HepG2 (cell line): ENCODE data around the gene C11orf65. TPM values are rescaled to one million over a fixed set of nuclear protein-coding genes. Genes with fewer than 3 reads are reported as not detected.

Source experiments
- ARID3A ChIP-seq: IDR thresholded peaks from 2 replicates; pipeline ENCODE4 v1.6.1; 2012; ENCODE audit warnings: low read depth, low read length, improper control_type of control experiment
- ARNT ChIP-seq: fragments of 450-650 bp; IDR thresholded peaks from 2 replicates; pipeline ENCODE4 v1.6.1; 2017
- ATF5 ChIP-seq: sonication (generic); formaldehyde crosslinking; IDR thresholded peaks from 2 replicates; pipeline ENCODE4 v1.4.0; 2020; ENCODE audit warnings: mild to moderate bottlenecking, low read depth, missing genetic modification reagents
- ATF6 ChIP-seq: sonication (generic); formaldehyde crosslinking; conservative IDR thresholded peaks from 2 replicates; pipeline ENCODE4 v1.4.0; 2020; ENCODE audit warnings: missing genetic modification reagents
- ELF4 ChIP-seq: sonication (generic); formaldehyde crosslinking; IDR thresholded peaks from 2 replicates; pipeline ENCODE4 v1.5.0; 2020; ENCODE audit warnings: missing genetic modification reagents, mild to moderate bottlenecking, moderate library complexity, borderline replicate concordance
- EP300 ChIP-seq, 3 experiments: sonication (generic) in 1 of 3; formaldehyde crosslinking in 1 of 3; IDR thresholded peaks; 2 replicates each; pipeline versions ENCODE4 v1.5.1 to v1.6.1; 2011 to 2020; ENCODE audit warnings: low read depth in 2 of 3, low read length in 2 of 3, borderline replicate concordance in 1 of 3, improper control_type of control experiment in 1 of 3, mild to moderate bottlenecking in 1 of 3, missing genetic modification reagents in 1 of 3, moderate library complexity in 1 of 3
- JUNB ChIP-seq: sonication (generic); formaldehyde crosslinking; IDR thresholded peaks from 2 replicates; pipeline ENCODE4 v1.8.0; 2022; ENCODE audit warnings: missing genetic modification reagents, mild to moderate bottlenecking, borderline replicate concordance
- MXI1 ChIP-seq: IDR thresholded peaks from 3 replicates; pipeline ENCODE4 v1.6.1; 2012; ENCODE audit warnings: low read depth, low read length, inconsistent platforms, borderline replicate concordance
- NFAT5 ChIP-seq: sonication (generic); formaldehyde crosslinking; IDR thresholded peaks from 2 replicates; pipeline ENCODE4 v1.4.0; 2020; ENCODE audit warnings: missing genetic modification reagents
- PAF1 ChIP-seq: IDR thresholded peaks from 2 replicates; pipeline ENCODE4 v1.6.1; 2016; ENCODE audit warnings: missing genetic modification reagents, missing compliant biosample characterization
- SIN3A ChIP-seq: IDR thresholded peaks from 2 replicates; pipeline ENCODE4 v1.6.1; 2011; ENCODE audit warnings: low read depth, mild to moderate bottlenecking, control low read depth, low read length, borderline replicate concordance
- SP140L ChIP-seq: sonication (generic); formaldehyde crosslinking; IDR thresholded peaks from 2 replicates; pipeline ENCODE4 v1.4.0; 2020; ENCODE audit warnings: missing genetic modification reagents, borderline replicate concordance
- WIZ ChIP-seq: sonication (generic); formaldehyde crosslinking; IDR thresholded peaks from 2 replicates; pipeline ENCODE4 v1.5.1; 2020; ENCODE audit warnings: mild to moderate bottlenecking, missing genetic modification reagents
- ZBTB1 ChIP-seq: sonication (generic); formaldehyde crosslinking; IDR thresholded peaks from 2 replicates; pipeline ENCODE4 v1.4.0; 2020; ENCODE audit warnings: missing genetic modification reagents, borderline replicate concordance
- ZNF230 ChIP-seq: sonication (generic); formaldehyde crosslinking; IDR thresholded peaks from 2 replicates; pipeline ENCODE4 v1.4.0; 2020; ENCODE audit warnings: mild to moderate bottlenecking, missing genetic modification reagents
- ZNF296 ChIP-seq: sonication (generic); formaldehyde crosslinking; conservative IDR thresholded peaks from 2 replicates; pipeline ENCODE4 v1.5.0; 2020; ENCODE audit warnings: mild to moderate bottlenecking, missing genetic modification reagents
- ZNF546 ChIP-seq: sonication (generic); formaldehyde crosslinking; conservative IDR thresholded peaks from 2 replicates; pipeline ENCODE4 v1.8.1; 2023; ENCODE audit warnings: mild to moderate bottlenecking, missing genetic modification reagents
- ZNF761 ChIP-seq: sonication (generic); formaldehyde crosslinking; conservative IDR thresholded peaks from 2 replicates; pipeline ENCODE4 v1.4.0; 2020; ENCODE audit warnings: mild to moderate bottlenecking, missing genetic modification reagents
- polyA plus RNA-seq, 8 experiments: library from polyadenylated mRNA; depleted of rRNA in 3 of 8; stranded (reverse) in 7 of 8; unstranded in 1 of 8; fragments of >200 nt; fragmentation: Illumina TruSeq in 4 of 8; extraction: Trizol in 4 of 8; gene quantifications; 2 replicates each; pipeline versions ENCODE4 v1.2.1 to v1.2.3, GENCODE V29; 2011 to 2016; ENCODE audit warnings: low read depth in 4 of 8, missing spikeins in 1 of 8, mixed read lengths in 1 of 8; ENCODE audit not compliant: insufficient read depth in 1 of 8
- total RNA-seq, 5 experiments: library from RNA; depleted of rRNA; stranded (reverse); fragments of >200 nt; fragmentation: Illumina TruSeq; extraction: Trizol; gene quantifications; 2 replicates each; pipeline ENCODE4 v1.2.3, GENCODE V29; 2016; ENCODE audit warnings: low read depth in 1 of 5

The C11orf65 gene
- total and polyA plus RNA-seq, 2 of the 13 experiments (the other 11 are each of a cell fraction or from before 2014, with no cell fraction given) = 0.38 to 0.42 TPM

- TF ChIP-seq NFAT5 (CRISPR knock-in tag) (no peak), ZNF546 (CRISPR knock-in tag) (0 out of 2 replicates have a peak, but pooled peaks have one; percentile 29), SP140L (CRISPR knock-in tag) (peak; percentile 83; the same call in 1 of the 2 replicates), ZNF296 (CRISPR knock-in tag) (0 out of 2 replicates have a peak, but pooled peaks have one; percentile 73), MXI1 (no peak; the same call in 2 of the 3 replicates), WIZ (CRISPR knock-in tag) (no peak), ARID3A (no peak), ZNF230 (no peak), ATF5 (CRISPR knock-in tag) (no peak), EP300 (IDR thresholded peaks at IDR 0.05; ENCODE audit: low read depth in 2 of 2, low read length in 2 of 2) (no peak), EP300 (CRISPR knock-in tag; IDR thresholded peaks at IDR 0.05; ENCODE audit: borderline replicate concordance) (no peak), ZBTB1 (no peak), JUNB (CRISPR knock-in tag) (no peak), PAF1 (CRISPR knock-in tag) (no peak), ARNT (no peak), ELF4 (no peak), ATF6 (CRISPR knock-in tag) (no peak), ZNF761 (CRISPR knock-in tag) (peak; percentile 65; the same call in 1 of the 2 replicates), SIN3A (peak; percentile 84; the same call in 1 of the 2 replicates)
Observed at GRCh38 chr11:108467091-108467823, at the start of gene C11orf65 (continued).
